DND-41 (cell line): ENCODE measurements around the gene CYP1B1.

Source experiments
- ATAC-seq: fragments of 200-7000 bp; cut with Tn5 transposase; 3 replicates; pipeline ENCODE4 v1.9.1; 2021; ENCODE audit warnings: low read depth; ENCODE audit not compliant: insufficient read depth
- DNase-seq: peaks from one replicate; pipeline ENCODE4 v3.0.0-alpha.2; 2020
- H2AFZ ChIP-seq: 2 replicates; pipeline ENCODE4 v1.6.0; 2012; ENCODE audit warnings: low read depth, low read length
- H3K27ac ChIP-seq: 2 replicates; pipeline ENCODE4 v1.5.1; 2012; ENCODE audit warnings: low read length, inconsistent platforms
- H3K27me3 ChIP-seq: fragments of 200-600 bp; sonication (generic); 2 replicates; pipeline ENCODE4 v1.6.0; 2012; ENCODE audit warnings: low read length, mild to moderate bottlenecking, inconsistent platforms; ENCODE audit not compliant: insufficient read depth, poor library complexity
- H3K36me3 ChIP-seq: 2 replicates; pipeline ENCODE4 v1.5.1; 2012; ENCODE audit warnings: low read length, inconsistent platforms; ENCODE audit not compliant: insufficient read depth
- H3K4me1 ChIP-seq: 2 replicates; pipeline ENCODE4 v1.5.1; 2012; ENCODE audit warnings: mild to moderate bottlenecking, low read length; ENCODE audit not compliant: insufficient read depth
- H3K4me2 ChIP-seq: 2 replicates; pipeline ENCODE4 v1.6.0; 2012; ENCODE audit warnings: mild to moderate bottlenecking, moderate library complexity, low read length, inconsistent platforms; ENCODE audit not compliant: insufficient read depth
- H3K4me3 ChIP-seq, 2 experiments: fragments of 200-600 bp in 1 of 2; shearing (Covaris generic) in 1 of 2; 2 replicates each; pipeline ENCODE4 v1.5.1; 2012 to 2016; ENCODE audit warnings: inconsistent platforms in 2 of 2, low read length in 2 of 2, mild to moderate bottlenecking in 2 of 2, low read depth in 1 of 2, moderate library complexity in 1 of 2
- H3K79me2 ChIP-seq: 2 replicates; pipeline ENCODE4 v1.6.0; 2012; ENCODE audit warnings: low read length, inconsistent platforms; ENCODE audit not compliant: insufficient read depth
- H3K9ac ChIP-seq: 2 replicates; pipeline ENCODE4 v1.6.0; 2012; ENCODE audit warnings: low read depth, mild to moderate bottlenecking, inconsistent platforms, low read length, moderate library complexity
- H3K9me3 ChIP-seq: 2 replicates; pipeline ENCODE4 v1.5.1; 2012; ENCODE audit warnings: low read length, moderate library complexity, mild to moderate bottlenecking, inconsistent platforms; ENCODE audit not compliant: insufficient read depth, severe bottlenecking
- H4K20me1 ChIP-seq: 2 replicates; pipeline ENCODE4 v1.6.0; 2012; ENCODE audit warnings: low read length; ENCODE audit not compliant: insufficient read depth
- EZH2 ChIP-seq: IDR thresholded peaks from 3 replicates; pipeline ENCODE4 v1.6.1; 2012; ENCODE audit warnings: borderline replicate concordance, low read depth, mild to moderate bottlenecking, moderate library complexity, low read length, inconsistent platforms; ENCODE audit not compliant: severe bottlenecking
- TF ChIP-seq, protein P1 (sequence below): IDR thresholded peaks from 2 replicates; pipeline ENCODE4 v1.5.1; 2012; ENCODE audit warnings: borderline replicate concordance, low read length, moderate library complexity, mild to moderate bottlenecking; ENCODE audit not compliant: poor library complexity, severe bottlenecking; ENCODE audit errors: extremely low read depth

The CYP1B1 gene

DNA sequence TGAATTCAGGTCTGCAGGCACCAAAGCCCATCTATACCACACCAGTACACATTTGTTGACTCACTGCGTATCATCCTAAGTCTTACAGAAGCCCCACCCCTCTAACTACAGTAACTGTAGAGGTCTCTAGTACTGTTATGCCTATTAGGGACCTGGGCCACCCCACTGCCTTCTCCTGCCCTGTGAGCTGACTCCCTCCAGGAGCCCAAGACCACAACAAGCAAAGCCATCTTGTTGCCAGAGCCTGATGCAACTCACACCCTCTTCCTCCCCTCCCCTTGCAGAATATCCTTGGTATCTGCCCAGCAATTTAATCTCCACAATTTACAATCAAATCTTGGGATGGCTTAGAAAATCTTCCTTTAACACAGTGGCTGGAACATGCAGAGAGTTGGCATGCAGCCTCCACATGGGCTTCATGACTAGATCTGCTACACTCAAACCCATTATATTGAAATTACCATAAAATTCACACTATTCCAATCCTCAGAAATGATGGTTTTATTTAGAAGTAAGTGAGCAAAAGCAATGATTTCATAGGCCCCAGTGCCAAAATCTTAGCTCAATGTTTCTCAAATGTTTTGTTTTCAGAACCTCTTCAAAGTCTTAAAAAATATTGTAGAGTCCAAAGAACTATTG lies 17.7 kb upstream of the CYP1B1 start:
- Histone ChIP-seq H3K79me2 (no peaks in the 10 kb centered on the region), H3K27ac (no peak overlapping the region)

DNA sequence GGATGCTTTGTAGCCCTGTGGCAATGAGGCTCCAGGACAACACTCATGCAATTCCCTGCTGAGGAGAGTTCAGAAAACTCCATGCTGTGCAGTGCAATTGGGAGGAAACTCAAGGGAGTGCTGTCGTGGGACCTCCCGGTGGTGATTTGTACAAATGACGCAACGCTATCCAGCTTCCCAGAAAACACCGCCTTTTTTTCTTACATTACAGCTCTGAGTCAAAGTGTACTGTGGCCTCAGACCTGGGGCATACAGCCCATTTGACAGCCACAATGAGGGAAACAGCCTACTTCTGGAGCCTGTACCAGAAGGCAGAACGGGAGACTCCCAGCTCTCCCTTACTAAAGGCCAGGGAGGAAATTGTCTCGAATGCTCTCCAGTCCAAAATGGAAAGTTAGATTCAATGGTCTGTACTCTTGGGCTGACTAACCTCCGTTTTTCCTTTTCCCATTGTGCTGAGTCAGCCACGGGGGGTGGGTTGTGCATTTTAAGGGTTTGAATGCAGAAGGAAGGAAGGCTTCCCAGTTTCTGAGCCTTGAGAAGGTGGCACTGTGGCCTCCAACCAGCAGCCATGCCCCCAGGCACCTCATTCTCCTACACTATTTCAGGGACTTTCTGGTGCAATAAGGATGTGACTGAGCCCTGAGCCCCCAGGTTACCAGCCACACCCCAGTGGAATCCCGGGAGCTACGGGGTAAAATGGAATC lies 16.4 kb upstream of the CYP1B1 start:
- H3K27ac ChIP-seq: no peak overlapping the region
- H3K79me2 ChIP-seq: no peaks in the 10 kb centered on the region
- H3K4me2 ChIP-seq: no peak overlapping the region
- H3K27me3 ChIP-seq: peaks cover 9% of the 10 kb centered on the region
- TF ChIP-seq EZH2: no peak
- TF ChIP-seq, protein P1, sequence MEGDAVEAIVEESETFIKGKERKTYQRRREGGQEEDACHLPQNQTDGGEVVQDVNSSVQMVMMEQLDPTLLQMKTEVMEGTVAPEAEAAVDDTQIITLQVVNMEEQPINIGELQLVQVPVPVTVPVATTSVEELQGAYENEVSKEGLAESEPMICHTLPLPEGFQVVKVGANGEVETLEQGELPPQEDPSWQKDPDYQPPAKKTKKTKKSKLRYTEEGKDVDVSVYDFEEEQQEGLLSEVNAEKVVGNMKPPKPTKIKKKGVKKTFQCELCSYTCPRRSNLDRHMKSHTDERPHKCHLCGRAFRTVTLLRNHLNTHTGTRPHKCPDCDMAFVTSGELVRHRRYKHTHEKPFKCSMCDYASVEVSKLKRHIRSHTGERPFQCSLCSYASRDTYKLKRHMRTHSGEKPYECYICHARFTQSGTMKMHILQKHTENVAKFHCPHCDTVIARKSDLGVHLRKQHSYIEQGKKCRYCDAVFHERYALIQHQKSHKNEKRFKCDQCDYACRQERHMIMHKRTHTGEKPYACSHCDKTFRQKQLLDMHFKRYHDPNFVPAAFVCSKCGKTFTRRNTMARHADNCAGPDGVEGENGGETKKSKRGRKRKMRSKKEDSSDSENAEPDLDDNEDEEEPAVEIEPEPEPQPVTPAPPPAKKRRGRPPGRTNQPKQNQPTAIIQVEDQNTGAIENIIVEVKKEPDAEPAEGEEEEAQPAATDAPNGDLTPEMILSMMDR: no peak
- no peaks in the 10 kb centered on the region for H3K36me3 ChIP-seq
- DNase-seq (no peak), ATAC-seq (no peak)
- H3K4me1 ChIP-seq: no peaks in the 10 kb centered on the region
- H3K4me3 ChIP-seq: no peak overlapping the region
- no peaks in the 10 kb centered on the region for H4K20me1 ChIP-seq
- H3K9me3 ChIP-seq: no peaks in the 10 kb centered on the region
- no peak overlapping the region for H3K9ac ChIP-seq
- H2AFZ ChIP-seq: no peak overlapping the region

More for the DNA sequence above, 17.7 kb upstream of the CYP1B1 start:
- H3K4me3 ChIP-seq: no peak overlapping the region
- H3K9me3 ChIP-seq: no peaks in the 10 kb centered on the region
- no peak overlapping the region for H2AFZ ChIP-seq
- H3K9ac ChIP-seq: no peak overlapping the region
- no peak overlapping the region for H3K4me2 ChIP-seq
- no peaks in the 10 kb centered on the region for H3K36me3 ChIP-seq
- no peaks in the 10 kb centered on the region for H4K20me1 ChIP-seq
- H3K4me1 ChIP-seq: no peaks in the 10 kb centered on the region
- peaks cover 7% of the 10 kb centered on the region for H3K27me3 ChIP-seq
- ATAC-seq: no peak
- DNase-seq: no peak
- no peak for TF ChIP-seq EZH2
- TF ChIP-seq, protein P1: no peak

DNA sequence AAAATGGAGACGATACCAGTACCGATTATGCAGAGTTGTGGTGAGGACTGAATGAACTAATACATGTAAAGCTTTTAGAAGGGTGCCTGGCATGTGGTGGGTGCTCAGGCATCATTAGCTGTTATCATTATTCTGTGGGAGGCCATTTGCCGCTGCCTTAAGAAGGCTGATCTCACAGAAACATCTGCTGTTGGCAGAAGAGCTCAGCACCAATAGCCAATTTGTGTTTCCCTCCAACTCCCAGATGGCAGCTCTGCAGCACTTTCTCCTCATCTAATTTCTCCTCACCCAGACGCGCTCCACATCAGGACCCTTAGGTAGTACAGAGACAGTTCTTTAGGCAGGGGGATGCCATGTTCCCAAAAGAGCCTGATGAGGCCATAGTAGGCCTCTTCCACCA lies 15.8 kb upstream of the CYP1B1 start:
- ATAC-seq: no peak
- Histone ChIP-seq H4K20me1 (no peaks in the 10 kb centered on the region), H3K27me3 (peaks cover 7% of the 10 kb centered on the region), H3K36me3 (no peaks in the 10 kb centered on the region), H3K79me2 (no peaks in the 10 kb centered on the region), H3K9me3 (no peaks in the 10 kb centered on the region), H3K27ac (no peak overlapping the region), H3K9ac (no peak overlapping the region), H3K4me1 (no peaks in the 10 kb centered on the region), H3K4me2 (no peak overlapping the region), H2AFZ (no peak overlapping the region), H3K4me3 (no peak overlapping the region)
- TF ChIP-seq, protein P1: no peak
- TF ChIP-seq EZH2: no peak
- DNase-seq: no peak
